ENCODE data around the gene COA3. TPM values are rescaled to one million over a fixed set of nuclear protein-coding genes. Genes with fewer than 3 reads are reported as not detected.

Gene COA3
- total RNA-seq, 6 experiments from 2014 or later, result 50.4 to 118 (median 68.3) TPM

DNA sequence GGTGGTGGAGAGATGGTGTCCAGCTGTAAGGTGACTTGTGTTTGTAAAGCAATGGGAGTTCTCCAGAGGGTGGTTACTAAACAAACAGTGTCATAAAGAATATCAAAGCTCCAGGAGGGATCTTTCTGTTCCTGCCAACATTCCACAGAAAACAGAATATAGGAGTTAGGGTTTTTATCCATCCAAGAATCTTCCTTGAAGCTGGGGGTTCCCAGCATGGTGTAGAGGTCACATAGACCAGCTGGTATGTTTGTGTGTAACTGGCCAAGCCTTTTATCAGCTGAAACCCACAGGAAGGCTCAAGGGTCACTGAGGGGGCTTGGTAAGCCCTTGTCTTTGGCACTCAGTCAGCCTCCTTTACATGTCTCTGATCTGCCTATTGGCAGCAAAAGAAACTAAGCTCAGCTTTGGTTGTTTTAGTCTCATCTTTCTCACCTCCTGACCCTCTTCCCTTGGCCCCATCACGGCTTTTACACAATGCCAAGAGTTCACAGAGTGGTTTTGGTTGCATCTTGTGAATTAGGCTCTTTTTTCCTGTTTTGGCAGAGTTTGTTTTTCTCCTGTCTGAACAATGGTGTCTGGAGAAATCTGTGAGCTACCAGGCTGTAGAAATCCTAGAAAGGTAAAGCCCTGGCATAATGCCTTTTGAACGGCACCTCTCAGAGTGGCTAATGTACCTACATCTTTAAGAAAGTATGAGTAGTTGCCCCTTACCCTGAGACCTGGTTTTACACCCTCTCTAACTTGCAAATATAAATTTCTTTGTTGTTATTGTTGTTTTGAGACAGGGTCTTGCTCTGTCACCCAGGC is 4.8 kb upstream of the COA3 start:
- H3K9me3 ChIP-seq, result no peaks in the 10 kb centered on the region
- H3K27me3 ChIP-seq, result no peaks in the 10 kb centered on the region
- H3K36me3 ChIP-seq, result no peaks in the 10 kb centered on the region
- 33% methylated on average over 2 of the region's 2 CpGs for WGBS (ENCODE audit: insufficient coverage, low coverage, low lambda C conversion rate, missing lambda C conversion rate)
- no peak overlapping the region for H3K27ac ChIP-seq
- H3K4me3 ChIP-seq, result no peak overlapping the region
- intact Hi-C loops (cut with DNase I), result no loop called here
- ATAC-seq (no peak), DNase-seq (no peak)
- TF ChIP-seq, protein P1, sequence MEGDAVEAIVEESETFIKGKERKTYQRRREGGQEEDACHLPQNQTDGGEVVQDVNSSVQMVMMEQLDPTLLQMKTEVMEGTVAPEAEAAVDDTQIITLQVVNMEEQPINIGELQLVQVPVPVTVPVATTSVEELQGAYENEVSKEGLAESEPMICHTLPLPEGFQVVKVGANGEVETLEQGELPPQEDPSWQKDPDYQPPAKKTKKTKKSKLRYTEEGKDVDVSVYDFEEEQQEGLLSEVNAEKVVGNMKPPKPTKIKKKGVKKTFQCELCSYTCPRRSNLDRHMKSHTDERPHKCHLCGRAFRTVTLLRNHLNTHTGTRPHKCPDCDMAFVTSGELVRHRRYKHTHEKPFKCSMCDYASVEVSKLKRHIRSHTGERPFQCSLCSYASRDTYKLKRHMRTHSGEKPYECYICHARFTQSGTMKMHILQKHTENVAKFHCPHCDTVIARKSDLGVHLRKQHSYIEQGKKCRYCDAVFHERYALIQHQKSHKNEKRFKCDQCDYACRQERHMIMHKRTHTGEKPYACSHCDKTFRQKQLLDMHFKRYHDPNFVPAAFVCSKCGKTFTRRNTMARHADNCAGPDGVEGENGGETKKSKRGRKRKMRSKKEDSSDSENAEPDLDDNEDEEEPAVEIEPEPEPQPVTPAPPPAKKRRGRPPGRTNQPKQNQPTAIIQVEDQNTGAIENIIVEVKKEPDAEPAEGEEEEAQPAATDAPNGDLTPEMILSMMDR (IDR thresholded peaks at IDR 0.05), result no peak
- no peak for TF ChIP-seq POLR2A (IDR thresholded peaks at IDR 0.05)
- H3K4me1 ChIP-seq, result peaks cover 0 to 10% (median 0%) of the 10 kb centered on the region in 4 donors

DNA sequence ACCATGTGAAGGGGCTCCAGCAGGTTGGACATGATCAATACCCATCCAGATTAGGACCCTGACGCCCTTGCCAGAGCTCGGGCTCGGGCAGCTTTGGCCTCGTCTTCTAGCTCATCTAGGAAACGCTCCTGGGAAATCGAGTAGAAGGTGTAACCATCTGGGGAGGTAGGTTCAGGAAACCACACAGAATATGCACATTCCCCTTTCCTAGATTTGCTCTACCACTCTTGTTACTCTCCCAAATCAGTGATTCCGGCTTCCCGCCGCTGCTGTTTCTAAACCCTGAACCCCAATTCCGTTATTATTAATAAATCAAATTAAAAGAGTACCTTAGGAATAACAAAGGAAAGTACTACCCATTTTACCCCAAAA is 507 bp downstream of the COA3 start:
- H3K4me3 ChIP-seq, result peak overlapping the region; percentile 76 to 94 (median 81)

DNA sequence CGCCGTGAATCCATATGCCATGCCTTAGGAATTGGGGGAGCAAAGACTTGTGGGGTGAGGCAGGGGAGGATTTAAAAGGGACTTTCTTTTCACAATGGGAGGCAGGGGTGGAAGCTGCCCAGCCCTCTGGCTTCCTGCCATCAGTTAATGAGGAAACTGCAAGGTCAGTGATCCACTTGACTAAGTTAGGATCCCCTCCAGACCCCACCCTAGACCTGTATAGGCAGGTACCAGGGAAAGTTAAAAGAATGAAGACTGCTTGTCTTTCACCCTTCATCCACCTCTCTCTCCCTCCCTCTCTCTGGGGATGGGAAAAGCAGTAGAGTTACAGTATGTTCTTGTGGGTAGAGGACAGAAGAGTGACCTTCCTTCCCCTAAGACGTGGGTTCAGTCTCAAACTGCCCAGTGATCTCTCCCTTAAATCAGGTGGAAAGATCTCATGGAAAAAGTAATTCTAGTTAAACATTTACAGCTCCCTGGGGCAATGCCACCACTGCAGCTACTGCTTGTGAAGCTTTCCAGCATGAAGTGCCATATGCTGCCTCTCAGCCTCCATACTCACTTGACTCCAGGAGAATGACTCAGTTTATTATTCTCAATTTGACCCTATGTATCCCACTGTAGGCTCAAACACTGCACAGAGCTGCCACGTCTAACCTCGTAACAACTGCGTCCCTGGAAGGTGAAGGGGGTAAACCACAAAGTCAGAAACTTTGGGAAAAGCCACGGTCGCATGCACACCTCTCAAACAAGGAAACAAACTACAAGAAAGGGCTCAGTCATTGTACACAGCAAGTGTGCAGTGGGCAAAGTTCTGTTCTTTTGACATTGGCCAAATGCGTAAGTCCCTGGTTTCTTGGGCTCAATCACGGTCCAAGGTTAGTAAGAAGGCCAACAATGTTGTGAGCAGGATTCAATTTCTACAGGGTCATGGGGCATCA is 1.2 kb downstream of the COA3 start:
- no peaks in the 10 kb centered on the region for H3K36me3 ChIP-seq
- H3K4me1 ChIP-seq, result peaks cover 0 to 11% (median 2%) of the 10 kb centered on the region in 4 donors
- peak overlapping the region; percentile 76 to 94 (median 81) for H3K4me3 ChIP-seq
- intact Hi-C loops (cut with DNase I), result no loop called here
- no peaks in the 10 kb centered on the region for H3K9me3 ChIP-seq
- WGBS (ENCODE audit: insufficient coverage, low coverage, low lambda C conversion rate, missing lambda C conversion rate), result 52% methylated on average over 10 of the region's 10 CpGs
- TF ChIP-seq, protein P1 (IDR thresholded peaks at IDR 0.05), result no peak
- peak; percentile 79 for TF ChIP-seq POLR2A (IDR thresholded peaks at IDR 0.05)
- H3K27ac ChIP-seq, result peak overlapping the region; percentile 74 to 88 (median 81)
- H3K27me3 ChIP-seq, result no peaks in the 10 kb centered on the region
- ATAC-seq (peak; percentile 71 to 82 (median 76)), DNase-seq (peak in 1 of 3 donors; percentile 66)

More for the DNA sequence above, 507 bp downstream of the COA3 start:
- intact Hi-C loops (cut with DNase I), result no loop called here
- WGBS (ENCODE audit: insufficient coverage, low coverage, low lambda C conversion rate, missing lambda C conversion rate), result 6% methylated on average over 7 of the region's 10 CpGs
- no peaks in the 10 kb centered on the region for H3K27me3 ChIP-seq
- no peak for TF ChIP-seq POLR2A (IDR thresholded peaks at IDR 0.05)
- TF ChIP-seq, protein P1 (IDR thresholded peaks at IDR 0.05), result no peak
- H3K4me1 ChIP-seq, result peaks cover 0 to 11% (median 2%) of the 10 kb centered on the region in 4 donors
- ATAC-seq, result peak; percentile 3 to 34 (median 5)
- H3K9me3 ChIP-seq, result no peaks in the 10 kb centered on the region
- no peaks in the 10 kb centered on the region for H3K36me3 ChIP-seq
- peak overlapping the region; percentile 74 to 88 (median 81) for H3K27ac ChIP-seq
- DNase-seq, result no peak

DNA sequence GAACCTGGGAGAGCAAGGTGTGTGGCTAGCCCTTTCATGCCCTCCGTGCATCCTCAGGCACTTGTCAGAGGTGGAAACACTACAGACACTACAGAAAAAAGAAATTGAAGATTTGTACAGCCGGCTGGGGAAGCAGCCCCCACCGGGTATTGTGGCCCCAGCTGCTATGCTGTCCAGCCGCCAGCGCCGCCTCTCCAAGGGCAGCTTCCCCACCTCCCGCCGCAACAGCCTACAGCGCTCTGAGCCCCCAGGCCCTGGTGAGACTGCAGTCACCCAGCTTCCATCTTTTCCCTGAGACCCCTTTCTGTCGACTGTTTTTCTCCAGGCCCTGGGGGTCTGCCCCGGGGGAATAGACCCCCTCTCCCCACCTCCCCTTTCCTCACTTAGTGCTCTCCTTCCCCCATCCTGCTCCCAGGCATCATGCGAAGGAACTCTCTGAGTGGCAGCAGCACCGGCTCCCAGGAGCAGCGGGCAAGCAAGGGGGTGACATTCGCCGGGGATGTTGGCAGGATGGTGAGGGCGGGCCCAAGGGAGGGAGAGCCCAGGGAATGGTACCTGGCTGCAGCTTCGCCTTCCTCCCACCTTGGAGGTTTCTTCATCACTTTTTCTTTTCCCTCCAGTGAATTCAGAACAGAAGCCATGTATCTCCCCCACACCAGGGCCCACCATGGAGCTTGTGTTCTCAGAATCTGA is 2.3 kb downstream of the COA3 start:
- Histone ChIP-seq H3K27ac (no peak overlapping the region), H3K36me3 (no peaks in the 10 kb centered on the region), H3K4me1 (peaks cover 0 to 19% (median 2%) of the 10 kb centered on the region in 4 donors), H3K4me3 (no peak overlapping the region), H3K27me3 (no peaks in the 10 kb centered on the region), H3K9me3 (no peaks in the 10 kb centered on the region)
- TF ChIP-seq POLR2A (IDR thresholded peaks at IDR 0.05), result no peak
- TF ChIP-seq, protein P1 (IDR thresholded peaks at IDR 0.05), result no peak
- 100% methylated on average over 3 of the region's 18 CpGs for WGBS (ENCODE audit: insufficient coverage, low coverage, low lambda C conversion rate, missing lambda C conversion rate)
- DNase-seq (no peak), ATAC-seq (no peak)
- intact Hi-C loops (cut with DNase I), result no loop called here
